Fibroblast of lung (primary cell): ENCODE data around the gene EWSR1. TPM values are rescaled to one million over a fixed set of nuclear protein-coding genes. Genes with fewer than 3 reads are reported as not detected.

ENCODE experiments used
- DNase-seq, 2 donors: peaks; one replicate each; pipeline versions ENCODE4 v3.0.0 to v3.0.0-alpha.2; 2010; ENCODE audit warnings: low read depth in 2 of 2
- H2AFZ ChIP-seq: 2 replicates; pipeline ENCODE4 v1.5.1; 2012; ENCODE audit warnings: low read length, control low read depth, inconsistent platforms
- H3K27ac ChIP-seq: 2 replicates; pipeline ENCODE4 v1.5.1; 2011; ENCODE audit warnings: low read length, control low read depth; ENCODE audit not compliant: insufficient read depth
- H3K27me3 ChIP-seq: 2 replicates; pipeline ENCODE4 v1.5.1; 2011; ENCODE audit warnings: mild to moderate bottlenecking, low read length; ENCODE audit not compliant: control insufficient read depth, insufficient read depth
- H3K36me3 ChIP-seq: 2 replicates; pipeline ENCODE4 v1.5.1; 2011; ENCODE audit warnings: low read length; ENCODE audit not compliant: control insufficient read depth, insufficient read depth
- H3K4me1 ChIP-seq: 2 replicates; pipeline ENCODE4 v1.5.1; 2011; ENCODE audit warnings: low read length; ENCODE audit not compliant: control insufficient read depth, insufficient read depth; ENCODE audit errors: extremely low read depth
- H3K4me2 ChIP-seq: 2 replicates; pipeline ENCODE4 v1.5.1; 2011; ENCODE audit warnings: low read length, control low read depth; ENCODE audit not compliant: insufficient read depth; ENCODE audit errors: extremely low read depth
- H3K4me3 ChIP-seq, 4 experiments: fragments of 200-600 bp in 1 of 4; sonication (generic) in 1 of 4; replicated peaks in 1 of 4; 2 replicates each; pipeline ENCODE4 v1.5.1; 2011 to 2016; ENCODE audit warnings: low read length in 4 of 4, low read depth in 3 of 4, mild to moderate bottlenecking in 3 of 4, control low read depth in 2 of 4, inconsistent platforms in 1 of 4, mixed read lengths in 1 of 4; ENCODE audit not compliant: insufficient read depth in 1 of 4; ENCODE audit errors: control extremely low read depth in 1 of 4
- H3K79me2 ChIP-seq: 2 replicates; pipeline ENCODE4 v1.5.1; 2012; ENCODE audit warnings: mild to moderate bottlenecking, low read length, inconsistent platforms; ENCODE audit not compliant: control insufficient read depth, insufficient read depth
- H3K9ac ChIP-seq: 2 replicates; pipeline ENCODE4 v1.5.1; 2011; ENCODE audit warnings: mild to moderate bottlenecking, low read length, control low read depth; ENCODE audit not compliant: insufficient read depth
- H3K9me3 ChIP-seq: 2 replicates; pipeline ENCODE4 v1.5.1; 2012; ENCODE audit warnings: low read depth, low read length; ENCODE audit not compliant: control insufficient read depth, insufficient read depth
- H4K20me1 ChIP-seq: 2 replicates; pipeline ENCODE4 v1.5.1; 2011; ENCODE audit warnings: low read length; ENCODE audit not compliant: control insufficient read depth, insufficient read depth; ENCODE audit errors: extremely low read depth
- EZH2 ChIP-seq: IDR thresholded peaks from 2 replicates; pipeline ENCODE4 v1.5.1; 2012; ENCODE audit warnings: low read length, control low read depth, mild to moderate bottlenecking; ENCODE audit errors: missing control alignments
- polyA plus RNA-seq, 2 donors: library from polyadenylated mRNA; depleted of rRNA in 1 of 2; stranded (reverse) in 1 of 2; unstranded in 1 of 2; fragments of >200 nt; gene quantifications; 2 replicates each; pipeline ENCODE4 v1.2.1, GENCODE V29; 2011 to 2012; ENCODE audit warnings: missing spikeins in 1 of 2
- total RNA-seq: library from RNA; depleted of rRNA; stranded (reverse); fragments of >200 nt; gene quantifications from 2 replicates; pipeline ENCODE4 v1.2.1, GENCODE V29; 2014
- TF ChIP-seq, protein P1 (sequence below), 2 donors: IDR thresholded peaks in 1 of 2; conservative IDR thresholded peaks in 1 of 2; 1 replicate in 1 of 2; 2 replicates in 1 of 2; pipeline ENCODE4 v1.5.1; 2011 to 2012; ENCODE audit warnings: low read length in 2 of 2, control low read depth in 1 of 2, inconsistent platforms in 1 of 2, low read depth in 1 of 2, mild to moderate bottlenecking in 1 of 2

The EWSR1 gene
- total and polyA plus RNA-seq, 2 donors (not counting 1 experiment from before 2014, with no cell fraction given): 150 to 172 TPM

DNA sequence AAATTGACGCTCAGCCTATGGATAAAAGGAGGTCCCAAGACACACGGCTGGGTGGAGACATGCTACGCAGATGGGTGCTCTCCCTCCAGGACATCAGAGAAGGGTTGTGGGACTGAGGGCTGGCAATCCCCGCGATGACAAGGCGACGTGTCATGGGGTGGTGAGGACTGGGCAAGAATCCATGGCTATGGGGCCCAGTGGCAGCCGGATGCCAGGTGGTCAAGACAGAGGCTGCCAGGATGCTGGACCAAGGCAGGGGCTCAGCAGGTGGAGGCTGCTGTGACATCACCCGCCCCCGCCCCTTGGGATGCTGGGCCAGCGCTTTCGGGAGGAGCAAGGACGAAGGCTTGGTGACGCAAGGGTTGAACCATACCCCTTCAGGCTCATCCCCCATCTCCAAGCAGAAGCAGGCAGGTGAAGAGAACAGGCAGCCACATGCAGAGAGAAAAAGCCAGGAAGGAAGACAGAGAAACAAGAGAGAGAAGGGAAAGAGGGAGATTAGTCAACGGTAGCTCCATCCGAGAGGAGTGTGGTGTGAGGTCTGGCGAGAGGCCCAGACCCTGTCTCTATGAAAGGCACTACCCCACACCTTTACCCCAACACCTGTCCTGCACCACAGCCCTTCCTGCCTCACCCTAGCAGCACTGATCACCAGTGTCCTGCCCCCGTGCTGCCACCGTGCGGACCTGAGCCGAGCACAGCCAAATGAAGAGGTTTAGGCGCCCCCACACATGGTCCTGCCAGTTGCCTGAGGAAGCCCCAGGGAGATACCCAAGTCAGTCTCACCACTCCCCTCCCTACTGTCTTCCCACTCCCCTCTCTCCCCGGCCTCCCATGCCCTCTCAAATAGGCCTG lies 71.5 kb downstream of the EWSR1 start:
- Histone ChIP-seq H2AFZ (no peak overlapping the region), H3K27me3 (no peaks in the 10 kb centered on the region), H3K4me3 (no peak overlapping the region), H4K20me1 (no peaks in the 10 kb centered on the region), H3K9me3 (no peaks in the 10 kb centered on the region), H3K27ac (no peak overlapping the region), H3K4me2 (no peak overlapping the region), H3K4me1 (peaks cover 3% of the 10 kb centered on the region), H3K9ac (no peak overlapping the region), H3K36me3 (peaks cover 33% of the 10 kb centered on the region), H3K79me2 (no peaks in the 10 kb centered on the region)
- TF ChIP-seq, protein P1, sequence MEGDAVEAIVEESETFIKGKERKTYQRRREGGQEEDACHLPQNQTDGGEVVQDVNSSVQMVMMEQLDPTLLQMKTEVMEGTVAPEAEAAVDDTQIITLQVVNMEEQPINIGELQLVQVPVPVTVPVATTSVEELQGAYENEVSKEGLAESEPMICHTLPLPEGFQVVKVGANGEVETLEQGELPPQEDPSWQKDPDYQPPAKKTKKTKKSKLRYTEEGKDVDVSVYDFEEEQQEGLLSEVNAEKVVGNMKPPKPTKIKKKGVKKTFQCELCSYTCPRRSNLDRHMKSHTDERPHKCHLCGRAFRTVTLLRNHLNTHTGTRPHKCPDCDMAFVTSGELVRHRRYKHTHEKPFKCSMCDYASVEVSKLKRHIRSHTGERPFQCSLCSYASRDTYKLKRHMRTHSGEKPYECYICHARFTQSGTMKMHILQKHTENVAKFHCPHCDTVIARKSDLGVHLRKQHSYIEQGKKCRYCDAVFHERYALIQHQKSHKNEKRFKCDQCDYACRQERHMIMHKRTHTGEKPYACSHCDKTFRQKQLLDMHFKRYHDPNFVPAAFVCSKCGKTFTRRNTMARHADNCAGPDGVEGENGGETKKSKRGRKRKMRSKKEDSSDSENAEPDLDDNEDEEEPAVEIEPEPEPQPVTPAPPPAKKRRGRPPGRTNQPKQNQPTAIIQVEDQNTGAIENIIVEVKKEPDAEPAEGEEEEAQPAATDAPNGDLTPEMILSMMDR (conservative IDR thresholded peaks at IDR 0.05 in 1 of 2, IDR thresholded peaks at IDR 0.05 in 1 of 2; ENCODE audit: low read depth in 1 of 2, low read length in 2 of 2): no peak
- no peak for TF ChIP-seq EZH2
- DNase-seq: no peak

DNA sequence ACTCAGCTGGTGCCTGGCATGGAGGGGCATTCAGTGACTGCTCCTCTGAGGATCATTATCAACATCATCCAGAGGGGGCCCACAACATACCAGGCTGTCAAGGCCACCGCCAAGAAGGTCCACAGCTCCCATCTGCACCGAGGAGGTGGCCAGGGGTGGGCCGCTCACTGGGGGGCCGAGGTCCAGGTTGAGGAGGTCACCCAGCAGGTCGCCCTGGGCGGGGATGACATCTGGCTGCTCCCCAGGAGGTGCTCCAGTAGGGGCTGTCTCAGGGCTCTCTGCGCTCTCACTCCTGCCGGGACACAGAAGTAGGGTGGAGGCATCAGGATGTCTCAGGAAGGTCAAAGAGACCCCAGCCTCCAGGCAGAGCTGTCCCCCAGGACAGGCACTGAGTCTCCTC lies 72.5 kb downstream of the EWSR1 start:
- Histone ChIP-seq H4K20me1 (no peaks in the 10 kb centered on the region), H3K27ac (no peak overlapping the region), H3K27me3 (no peaks in the 10 kb centered on the region), H3K4me2 (no peak overlapping the region), H3K9ac (no peak overlapping the region), H3K4me3 (no peak overlapping the region), H3K79me2 (no peaks in the 10 kb centered on the region), H2AFZ (no peak overlapping the region), H3K36me3 (peaks cover 33% of the 10 kb centered on the region), H3K4me1 (peaks cover 3% of the 10 kb centered on the region), H3K9me3 (no peaks in the 10 kb centered on the region)
- TF ChIP-seq, protein P1 (conservative IDR thresholded peaks at IDR 0.05 in 1 of 2, IDR thresholded peaks at IDR 0.05 in 1 of 2; ENCODE audit: low read depth in 1 of 2, low read length in 2 of 2): no peak
- no peak for TF ChIP-seq EZH2
- no peak for DNase-seq

DNA sequence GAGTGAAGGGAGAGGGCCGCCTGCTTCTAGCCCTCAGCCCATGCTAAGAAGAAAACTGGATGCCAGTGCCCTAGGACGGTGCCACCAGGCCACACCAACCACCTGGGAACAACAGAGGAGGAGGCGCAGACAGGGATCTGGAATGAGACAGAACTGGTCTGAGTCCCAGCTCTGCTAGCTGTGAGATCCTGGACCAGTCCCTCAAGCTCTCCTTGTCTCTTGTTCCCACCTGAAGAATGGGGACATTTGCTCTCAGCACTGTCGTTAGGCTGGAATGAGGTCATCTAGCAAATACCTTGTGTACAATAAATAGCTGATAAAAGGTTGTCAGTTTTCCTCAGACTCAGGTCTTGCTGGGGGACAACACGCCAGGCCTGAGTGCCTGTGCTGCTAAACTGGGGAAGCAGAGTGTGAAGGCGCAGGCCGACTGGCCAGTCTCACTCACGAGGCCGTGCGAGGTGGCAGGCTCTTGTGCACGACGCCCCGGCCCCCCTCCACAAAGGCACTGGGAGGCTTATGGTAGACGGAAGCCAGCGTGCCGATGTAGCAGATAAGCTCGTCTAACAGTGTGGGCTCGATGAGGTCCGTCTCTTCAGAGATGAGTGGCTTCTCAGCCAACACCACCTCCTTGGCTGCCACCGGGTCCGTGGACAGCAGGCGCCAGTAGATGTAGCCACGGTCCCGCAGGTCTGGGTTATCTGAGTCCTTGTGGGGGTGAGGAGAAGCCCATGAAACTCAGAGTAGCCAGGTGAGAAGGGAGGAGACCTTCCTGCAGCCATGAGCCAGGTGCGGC lies 73.2 kb downstream of the EWSR1 start:
- TF ChIP-seq, protein P1 (conservative IDR thresholded peaks at IDR 0.05 in 1 of 2, IDR thresholded peaks at IDR 0.05 in 1 of 2; ENCODE audit: low read depth in 1 of 2, low read length in 2 of 2): no peak
- TF ChIP-seq EZH2: no peak
- Histone ChIP-seq H3K4me2 (no peak overlapping the region), H2AFZ (no peak overlapping the region), H3K27me3 (no peaks in the 10 kb centered on the region), H4K20me1 (no peaks in the 10 kb centered on the region), H3K9ac (no peak overlapping the region), H3K36me3 (peaks cover 35% of the 10 kb centered on the region), H3K4me1 (peaks cover 3% of the 10 kb centered on the region), H3K27ac (no peak overlapping the region), H3K79me2 (no peaks in the 10 kb centered on the region), H3K9me3 (no peaks in the 10 kb centered on the region), H3K4me3 (no peak overlapping the region)
- no peak for DNase-seq
